HFFc6 (cell line): Measurements from ENCODE around the gene FIZ1. TPM values are rescaled to one million over a fixed set of nuclear protein-coding genes. Genes with fewer than 3 reads are reported as not detected.

Experiments used
- DNase-seq: peaks from one replicate; pipeline ENCODE4 v3.0.0-alpha.2; 2018
- H3K27ac Mint-ChIP-seq: 2 replicates; pipeline ENCODE4 v1.8.0; 2020; ENCODE audit warnings: mild to moderate bottlenecking, mixed read lengths
- H3K27me3 Mint-ChIP-seq: 2 replicates; pipeline ENCODE4 v1.8.0; 2021; ENCODE audit warnings: mild to moderate bottlenecking, moderate library complexity, mixed read lengths; ENCODE audit not compliant: insufficient read depth
- H3K36me3 Mint-ChIP-seq: 2 replicates; pipeline ENCODE4 v1.8.0; 2021; ENCODE audit warnings: low read depth, mixed read lengths
- H3K4me1 Mint-ChIP-seq: 2 replicates; pipeline ENCODE4 v1.8.0; 2020; ENCODE audit warnings: low read depth, mixed read lengths
- H3K4me3 Mint-ChIP-seq: 2 replicates; pipeline ENCODE4 v1.8.0; 2020; ENCODE audit warnings: mild to moderate bottlenecking, moderate library complexity, mixed read lengths
- H3K9me3 Mint-ChIP-seq: 2 replicates; pipeline ENCODE4 v1.8.0; 2020; ENCODE audit warnings: mild to moderate bottlenecking, mixed read lengths
- CTCF ChIP-seq: fragments of 200-600 bp; sonication (generic); IDR thresholded peaks from 2 replicates; pipeline ENCODE4 v1.5.0; 2021; ENCODE audit warnings: antibody characterized with exemption, mild to moderate bottlenecking
- total RNA-seq, 6 experiments: library from RNA; stranded (reverse); fragmentation: NEBNext Ultra II Directional; extraction: Animal tissue kit (Norgen Biotek cat#: 25700); gene quantifications; 2 replicates in 1 of 6; 3 replicates in 5 of 6; pipeline ENCODE4 v1.2.3, GENCODE V29; 2021

FIZ1 gene
- total RNA-seq, 6 experiments from 2014 or later: 9.9 to 13.1 (median 11.9) TPM

DNA sequence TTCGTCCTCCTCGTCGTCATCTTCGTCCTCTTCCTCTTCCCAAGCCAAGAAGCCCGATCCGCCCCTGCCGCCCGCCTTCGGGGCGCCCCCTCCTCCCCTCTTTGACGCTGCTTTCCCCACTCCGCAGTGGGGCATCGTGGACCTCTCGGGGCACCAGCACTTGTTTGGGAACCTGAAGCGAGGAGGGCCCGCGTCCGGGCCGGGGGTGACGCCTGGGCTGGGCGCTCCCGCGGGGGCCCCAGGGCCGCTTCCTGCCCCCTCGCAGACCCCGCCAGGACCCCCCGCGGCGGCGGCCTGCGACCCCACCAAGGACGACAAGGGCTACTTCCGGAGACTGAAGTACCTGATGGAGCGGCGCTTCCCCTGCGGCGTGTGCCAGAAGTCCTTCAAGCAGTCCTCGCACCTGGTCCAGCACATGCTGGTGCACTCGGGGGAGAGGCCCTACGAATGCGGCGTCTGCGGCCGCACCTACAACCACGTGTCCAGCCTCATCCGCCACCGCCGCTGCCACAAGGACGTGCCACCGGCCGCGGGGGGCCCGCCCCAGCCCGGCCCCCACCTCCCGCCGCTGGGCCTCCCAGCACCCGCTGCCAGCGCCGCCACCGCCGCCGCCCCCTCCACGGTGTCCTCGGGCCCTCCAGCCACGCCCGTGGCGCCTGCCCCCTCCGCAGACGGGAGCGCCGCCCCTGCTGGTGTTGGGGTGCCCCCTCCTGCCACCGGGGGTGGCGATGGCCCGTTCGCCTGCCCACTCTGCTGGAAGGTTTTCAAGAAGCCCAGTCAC, 14.8 kb upstream of the FIZ1 start:
- peaks cover 7% of the 10 kb centered on the region for H3K9me3 Mint-ChIP-seq
- H3K4me3 Mint-ChIP-seq: no peak overlapping the region
- H3K27me3 Mint-ChIP-seq: peaks cover 1% of the 10 kb centered on the region; the same call in 1 of the 2 replicates
- no peaks in the 10 kb centered on the region; the same call in 1 of the 2 replicates for H3K4me1 Mint-ChIP-seq
- no peak for TF ChIP-seq CTCF
- no peak for DNase-seq
- H3K27ac Mint-ChIP-seq: no peak overlapping the region
- peaks cover 32% of the 10 kb centered on the region for H3K36me3 Mint-ChIP-seq

GRCh38 chr19:55613396-55613795, 14.1 kb upstream of the FIZ1 start:
- peaks cover 37% of the 10 kb centered on the region for H3K36me3 Mint-ChIP-seq
- H3K27ac Mint-ChIP-seq: no peak overlapping the region
- DNase-seq: no peak
- peaks cover 1% of the 10 kb centered on the region; the same call in 1 of the 2 replicates for H3K27me3 Mint-ChIP-seq
- no peak overlapping the region for H3K4me3 Mint-ChIP-seq
- no peak for TF ChIP-seq CTCF
- peaks cover 7% of the 10 kb centered on the region for H3K9me3 Mint-ChIP-seq
- H3K4me1 Mint-ChIP-seq: peaks cover 4% of the 10 kb centered on the region; the same call in 1 of the 2 replicates

- H3K27ac Mint-ChIP-seq: no peak overlapping the region
- peaks cover 39% of the 10 kb centered on the region for H3K36me3 Mint-ChIP-seq
These were observed 12.8 kb upstream of the FIZ1 start for GRCh38 chr19:55611983-55612645.

DNA sequence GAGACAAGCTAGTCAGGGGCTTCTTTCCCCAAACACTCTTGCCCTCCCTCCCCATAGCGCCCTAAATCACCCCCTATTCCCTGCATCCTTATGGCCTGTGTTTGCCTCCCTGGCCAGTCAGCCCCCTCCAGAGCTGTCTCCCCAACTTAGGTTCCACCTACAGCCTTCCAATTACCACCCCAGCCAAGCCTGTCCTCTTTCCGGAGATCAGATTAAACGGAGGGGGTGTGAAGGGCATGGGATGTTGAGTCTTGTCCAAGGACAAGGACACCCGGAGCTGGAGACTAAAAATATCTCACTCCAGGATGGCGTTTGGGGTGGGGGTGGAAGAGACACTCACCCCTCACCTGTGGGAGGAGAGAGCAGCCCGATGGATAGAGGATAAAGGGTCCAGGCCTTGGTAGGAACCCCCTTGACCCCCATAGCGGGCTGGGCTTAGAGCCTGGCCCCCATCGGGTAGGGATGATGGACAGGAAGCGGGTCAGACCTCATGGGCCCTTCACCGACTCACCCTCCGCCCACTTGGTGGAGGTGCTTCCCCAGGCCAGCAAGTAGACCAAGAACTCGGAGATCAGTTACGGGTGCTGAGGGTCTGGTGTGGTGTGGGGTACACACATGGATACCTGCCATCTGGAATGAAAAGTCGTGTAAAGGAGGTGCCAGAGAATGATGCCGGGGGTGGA, 12.1 kb upstream of the FIZ1 start:
- H3K9me3 Mint-ChIP-seq: peaks cover 7% of the 10 kb centered on the region
- H3K4me3 Mint-ChIP-seq: no peak overlapping the region
- no peak for TF ChIP-seq CTCF
- H3K36me3 Mint-ChIP-seq: peaks cover 45% of the 10 kb centered on the region
- peaks cover 1% of the 10 kb centered on the region; the same call in 1 of the 2 replicates for H3K27me3 Mint-ChIP-seq
- peaks cover 23% of the 10 kb centered on the region for H3K4me1 Mint-ChIP-seq
- DNase-seq: no peak
- no peak overlapping the region for H3K27ac Mint-ChIP-seq

More at GRCh38 chr19:55611983-55612645, 12.8 kb upstream of the FIZ1 start:
- DNase-seq: no peak
- Mint-ChIP-seq H3K4me3 (no peak overlapping the region), H3K4me1 (peaks cover 16% of the 10 kb centered on the region), H3K27me3 (peaks cover 1% of the 10 kb centered on the region; the same call in 1 of the 2 replicates), H3K9me3 (peaks cover 7% of the 10 kb centered on the region)
- TF ChIP-seq CTCF: no peak

DNA sequence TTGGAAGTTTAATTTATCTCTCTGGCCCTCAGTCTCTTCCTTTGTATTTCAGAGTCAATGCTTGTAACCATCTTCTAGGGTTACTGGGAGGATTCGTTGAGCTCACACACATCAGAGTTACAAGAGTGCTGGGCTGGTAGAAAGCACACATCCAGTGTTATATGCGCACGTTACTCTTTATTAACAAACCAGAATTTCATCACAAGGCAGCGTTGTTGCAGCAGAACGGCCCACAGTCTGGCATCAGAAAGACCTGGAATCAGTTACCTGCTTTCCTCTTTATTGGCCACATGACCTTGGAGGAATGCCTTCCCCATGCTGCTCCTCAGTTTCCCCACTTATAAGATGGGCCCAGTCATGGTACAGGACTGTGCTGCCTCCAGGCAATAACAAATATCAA, 10.0 kb upstream of the FIZ1 start:
- H3K9me3 Mint-ChIP-seq: peaks cover 7% of the 10 kb centered on the region
- H3K27ac Mint-ChIP-seq: no peak overlapping the region
- TF ChIP-seq CTCF: no peak
- H3K4me1 Mint-ChIP-seq: peaks cover 32% of the 10 kb centered on the region
- no peak for DNase-seq
- no peak overlapping the region for H3K4me3 Mint-ChIP-seq
- peaks cover 1% of the 10 kb centered on the region for H3K27me3 Mint-ChIP-seq
- peaks cover 46% of the 10 kb centered on the region for H3K36me3 Mint-ChIP-seq
